ENCODE data around the gene TSHZ1.

Gene TSHZ1

GRCh38 chr18:75287006-75287405, 76.4 kb downstream of the TSHZ1 start:
- H3K4me3 ChIP-seq (ENCODE audit: low read depth, low read length) = no peak overlapping the region
- no peak for TF ChIP-seq CTCF (IDR thresholded peaks at IDR 0.05; ENCODE audit: insufficient read depth, low read depth, low read length, missing control alignments)
- DNase-seq (ENCODE audit: low read depth) = no peak

- no peak for DNase-seq (ENCODE audit: low read depth)
- H3K4me3 ChIP-seq (ENCODE audit: low read depth, low read length) = no peak overlapping the region
- no peak for TF ChIP-seq CTCF (IDR thresholded peaks at IDR 0.05; ENCODE audit: insufficient read depth, low read depth, low read length, missing control alignments)
These were observed 77.1 kb downstream of the TSHZ1 start for GRCh38 chr18:75287700-75288099.

GRCh38 chr18:75289761-75290160, 79.2 kb downstream of the TSHZ1 start:
- no peak for DNase-seq (ENCODE audit: low read depth)
- no peak overlapping the region for H3K4me3 ChIP-seq (ENCODE audit: low read depth, low read length)
- no peak for TF ChIP-seq CTCF (IDR thresholded peaks at IDR 0.05; ENCODE audit: insufficient read depth, low read depth, low read length, missing control alignments)

GRCh38 chr18:75290737-75291358, 80.3 kb downstream of the TSHZ1 start:
- TF ChIP-seq CTCF (IDR thresholded peaks at IDR 0.05; ENCODE audit: insufficient read depth, low read depth, low read length, missing control alignments) = no peak
- no peak for DNase-seq (ENCODE audit: low read depth)
- no peak overlapping the region for H3K4me3 ChIP-seq (ENCODE audit: low read depth, low read length)

- no peak for TF ChIP-seq CTCF (IDR thresholded peaks at IDR 0.05; ENCODE audit: insufficient read depth, low read depth, low read length, missing control alignments)
- no peak overlapping the region for H3K4me3 ChIP-seq (ENCODE audit: low read depth, low read length)
- DNase-seq (ENCODE audit: low read depth) = no peak
These were observed 80.9 kb downstream of the TSHZ1 start for GRCh38 chr18:75291460-75291859.

GRCh38 chr18:75293591-75293990, 83.0 kb downstream of the TSHZ1 start:
- TF ChIP-seq CTCF (IDR thresholded peaks at IDR 0.05; ENCODE audit: insufficient read depth, low read depth, low read length, missing control alignments) = no peak
- DNase-seq (ENCODE audit: low read depth) = no peak
- H3K4me3 ChIP-seq (ENCODE audit: low read depth, low read length) = no peak overlapping the region

GRCh38 chr18:75297731-75298130, 87.1 kb downstream of the TSHZ1 start:
- no peak overlapping the region for H3K4me3 ChIP-seq (ENCODE audit: low read depth, low read length)
- TF ChIP-seq CTCF (IDR thresholded peaks at IDR 0.05; ENCODE audit: insufficient read depth, low read depth, low read length, missing control alignments) = no peak
- no peak for DNase-seq (ENCODE audit: low read depth)

Measured in GM12865 (cell line).